Tibial nerve (tissue), 3 donors: ENCODE results near the gene MORN3.
"Not testable (repeated sequence)": the region's sequence is repeated elsewhere in the genome, so short reads cannot be mapped to it uniquely, and the experiment has no call there.

Experiments
- POLR2A ChIP-seq, 2 donors: fragments of 450-650 bp; IDR thresholded peaks; one replicate each; pipeline ENCODE4 v1.6.1; 2017; ENCODE audit warnings: antibody characterized with exemption in 2 of 2, mild to moderate bottlenecking in 2 of 2, moderate library complexity in 2 of 2
- TF ChIP-seq, protein P1 (sequence below), 5 experiments: fragments of 200-600 bp in 3 of 5; fragments of 450-650 bp in 2 of 5; sonication (generic) in 3 of 5; IDR thresholded peaks; one replicate each; pipeline ENCODE4 v1.5.1; 2016 to 2019; ENCODE audit warnings: antibody characterized with exemption in 5 of 5, mild to moderate bottlenecking in 3 of 5, moderate library complexity in 2 of 5

DNA sequence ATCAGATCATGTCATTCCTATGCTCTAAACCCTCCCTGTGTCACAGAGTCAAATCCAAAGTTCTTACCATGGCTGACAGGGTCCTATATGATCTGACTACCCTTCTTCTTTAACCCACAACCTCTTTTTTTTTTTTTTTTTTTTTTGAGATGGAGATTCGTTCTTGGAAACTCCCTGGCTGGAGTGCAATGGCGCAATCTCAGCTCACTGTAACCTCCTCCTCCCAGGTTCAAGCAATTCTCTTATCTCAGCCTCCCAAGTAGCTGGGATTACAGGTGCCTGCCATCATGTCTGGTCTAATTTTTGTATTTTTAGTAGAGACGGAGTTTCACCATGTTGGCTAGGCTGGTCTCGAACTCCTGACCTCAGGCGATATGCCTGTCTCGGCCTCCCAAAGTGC lies 2.6 kb downstream of the MORN3 start:
- TF ChIP-seq, protein P1, sequence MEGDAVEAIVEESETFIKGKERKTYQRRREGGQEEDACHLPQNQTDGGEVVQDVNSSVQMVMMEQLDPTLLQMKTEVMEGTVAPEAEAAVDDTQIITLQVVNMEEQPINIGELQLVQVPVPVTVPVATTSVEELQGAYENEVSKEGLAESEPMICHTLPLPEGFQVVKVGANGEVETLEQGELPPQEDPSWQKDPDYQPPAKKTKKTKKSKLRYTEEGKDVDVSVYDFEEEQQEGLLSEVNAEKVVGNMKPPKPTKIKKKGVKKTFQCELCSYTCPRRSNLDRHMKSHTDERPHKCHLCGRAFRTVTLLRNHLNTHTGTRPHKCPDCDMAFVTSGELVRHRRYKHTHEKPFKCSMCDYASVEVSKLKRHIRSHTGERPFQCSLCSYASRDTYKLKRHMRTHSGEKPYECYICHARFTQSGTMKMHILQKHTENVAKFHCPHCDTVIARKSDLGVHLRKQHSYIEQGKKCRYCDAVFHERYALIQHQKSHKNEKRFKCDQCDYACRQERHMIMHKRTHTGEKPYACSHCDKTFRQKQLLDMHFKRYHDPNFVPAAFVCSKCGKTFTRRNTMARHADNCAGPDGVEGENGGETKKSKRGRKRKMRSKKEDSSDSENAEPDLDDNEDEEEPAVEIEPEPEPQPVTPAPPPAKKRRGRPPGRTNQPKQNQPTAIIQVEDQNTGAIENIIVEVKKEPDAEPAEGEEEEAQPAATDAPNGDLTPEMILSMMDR (IDR thresholded peaks at IDR 0.05), result not testable (repeated sequence)
- TF ChIP-seq POLR2A (IDR thresholded peaks at IDR 0.05), result not testable (repeated sequence)
